GM19099 (cell line): ENCODE results near the gene CFAP107.

ENCODE experiments used
- POLR2A ChIP-seq: IDR thresholded peaks from 3 replicates; pipeline ENCODE4 v1.6.1; 2011; ENCODE audit warnings: low read depth; ENCODE audit not compliant: insufficient read length; ENCODE audit errors: extremely low read depth

The CFAP107 gene

DNA sequence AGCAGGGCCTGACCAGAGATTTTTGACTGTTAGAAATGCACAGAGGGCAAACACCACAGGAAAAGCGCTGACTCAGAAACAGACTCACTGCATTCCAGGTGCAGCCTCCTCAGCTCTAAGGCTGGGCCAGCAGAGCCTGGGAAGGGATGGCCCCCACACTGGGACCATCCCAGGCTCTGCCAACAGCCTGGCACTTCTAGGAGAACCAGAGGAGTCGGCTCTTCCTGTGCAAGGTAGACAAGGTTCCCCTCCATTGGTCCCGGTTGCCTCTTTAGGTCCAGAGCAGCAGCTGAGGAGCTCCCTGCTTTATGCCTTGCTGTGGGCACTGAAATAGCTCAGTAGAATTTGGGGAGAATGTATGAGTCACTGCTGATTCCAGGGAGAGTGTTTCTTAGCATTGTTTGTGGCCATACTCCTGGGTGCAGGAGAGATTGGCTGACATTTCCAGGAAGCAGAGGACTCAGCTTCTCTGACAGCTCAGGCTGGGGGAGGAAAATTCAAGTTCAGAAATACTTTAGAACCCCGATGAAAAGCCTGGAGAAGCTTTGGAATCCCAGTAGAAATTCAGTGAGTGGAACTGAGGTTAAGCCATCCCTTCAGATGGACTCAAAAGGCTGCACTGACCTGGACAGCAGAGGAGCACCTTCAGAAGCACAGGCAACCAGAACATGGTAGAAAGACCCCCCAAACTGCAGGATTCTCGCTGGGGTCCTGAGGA is 64.8 kb downstream of the CFAP107 start:
- no peak for TF ChIP-seq POLR2A

DNA sequence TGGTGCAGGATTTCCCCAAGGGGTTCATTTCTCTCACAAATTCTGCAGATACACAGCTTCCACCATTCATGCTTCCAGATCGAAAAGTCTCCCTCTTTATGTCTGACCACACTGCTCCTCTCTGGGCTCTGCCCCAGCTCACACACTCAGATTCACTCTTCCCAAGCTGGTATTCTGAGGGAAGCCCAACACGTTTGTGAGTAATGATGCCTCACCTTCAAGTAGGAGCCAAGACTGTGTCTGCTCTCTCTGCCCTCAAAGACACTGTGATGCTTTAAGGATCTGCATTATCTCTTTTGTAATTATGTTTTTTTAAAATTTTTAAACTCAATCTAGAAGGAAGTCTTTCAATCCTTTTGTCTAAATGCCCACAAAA is 65.4 kb downstream of the CFAP107 start:
- no peak for TF ChIP-seq POLR2A
